Astrocyte of the cerebellum (primary cell): ENCODE data around the gene QARS1.

Experiments
- DNase-seq: peaks from one replicate; pipeline ENCODE4 v3.0.0-alpha.2; 2011; ENCODE audit warnings: low read depth
- H3K4me3 ChIP-seq: 2 replicates; pipeline ENCODE4 v1.5.1; 2011; ENCODE audit warnings: mild to moderate bottlenecking, low read depth, low read length, moderate library complexity
- in situ Hi-C: cut with HindIII; loops from 2 replicates; pipeline ENCODE4 v1.10.0; 2017; ENCODE audit warnings: low sequenced_read_pairs
- TF ChIP-seq, protein P1 (sequence below): IDR thresholded peaks from 2 replicates; pipeline ENCODE4 v1.5.1; 2012; ENCODE audit warnings: low read length, low read depth, moderate library complexity, mild to moderate bottlenecking; ENCODE audit errors: missing control alignments

The QARS1 gene

DNA sequence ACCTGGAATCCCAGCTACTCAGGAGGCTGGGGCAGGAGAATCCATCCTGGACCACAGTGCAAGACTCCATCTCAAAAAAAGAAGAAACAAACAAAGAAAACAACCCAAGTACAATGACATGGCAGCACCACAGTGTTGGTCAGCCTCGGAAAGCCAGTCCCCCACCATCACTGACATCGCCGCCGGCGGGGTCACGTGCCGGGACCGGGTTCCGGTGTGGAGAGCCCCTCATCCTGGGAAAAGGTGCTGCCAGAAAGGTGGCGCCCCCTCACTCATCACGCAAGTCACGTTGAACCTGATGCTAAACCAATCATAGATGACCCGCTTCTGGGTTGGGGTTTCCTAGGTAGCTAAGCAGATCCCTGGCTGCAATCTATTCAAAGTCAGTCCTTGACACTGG lies 28.4 kb downstream of the QARS1 start:
- in situ Hi-C loops = no loop called here
- no peak for DNase-seq
- TF ChIP-seq, protein P1, sequence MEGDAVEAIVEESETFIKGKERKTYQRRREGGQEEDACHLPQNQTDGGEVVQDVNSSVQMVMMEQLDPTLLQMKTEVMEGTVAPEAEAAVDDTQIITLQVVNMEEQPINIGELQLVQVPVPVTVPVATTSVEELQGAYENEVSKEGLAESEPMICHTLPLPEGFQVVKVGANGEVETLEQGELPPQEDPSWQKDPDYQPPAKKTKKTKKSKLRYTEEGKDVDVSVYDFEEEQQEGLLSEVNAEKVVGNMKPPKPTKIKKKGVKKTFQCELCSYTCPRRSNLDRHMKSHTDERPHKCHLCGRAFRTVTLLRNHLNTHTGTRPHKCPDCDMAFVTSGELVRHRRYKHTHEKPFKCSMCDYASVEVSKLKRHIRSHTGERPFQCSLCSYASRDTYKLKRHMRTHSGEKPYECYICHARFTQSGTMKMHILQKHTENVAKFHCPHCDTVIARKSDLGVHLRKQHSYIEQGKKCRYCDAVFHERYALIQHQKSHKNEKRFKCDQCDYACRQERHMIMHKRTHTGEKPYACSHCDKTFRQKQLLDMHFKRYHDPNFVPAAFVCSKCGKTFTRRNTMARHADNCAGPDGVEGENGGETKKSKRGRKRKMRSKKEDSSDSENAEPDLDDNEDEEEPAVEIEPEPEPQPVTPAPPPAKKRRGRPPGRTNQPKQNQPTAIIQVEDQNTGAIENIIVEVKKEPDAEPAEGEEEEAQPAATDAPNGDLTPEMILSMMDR = no peak
- no peak overlapping the region for H3K4me3 ChIP-seq

DNA sequence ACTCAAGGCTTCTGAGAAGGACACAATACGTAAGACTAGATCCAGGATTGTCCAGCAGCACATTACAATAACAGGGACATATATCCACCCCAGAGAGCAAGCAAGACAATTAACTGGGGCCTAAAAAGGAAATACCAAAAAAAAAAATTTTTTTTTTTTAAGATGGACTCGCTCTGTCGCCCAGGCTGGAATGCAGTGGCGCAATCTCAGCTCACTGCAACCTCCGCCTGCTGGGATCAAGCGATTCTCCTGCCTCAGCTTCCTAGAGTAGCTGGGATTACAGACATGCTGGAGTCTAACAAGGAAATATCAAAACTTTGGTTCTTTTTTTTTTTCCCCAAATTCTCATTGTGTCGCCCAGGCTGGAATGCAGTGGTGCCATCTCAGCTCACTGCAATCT lies 46.5 kb downstream of the QARS1 start:
- DNase-seq = no peak
- H3K4me3 ChIP-seq = no peak overlapping the region
- in situ Hi-C loops = no loop called here
- TF ChIP-seq, protein P1 = no peak

DNA sequence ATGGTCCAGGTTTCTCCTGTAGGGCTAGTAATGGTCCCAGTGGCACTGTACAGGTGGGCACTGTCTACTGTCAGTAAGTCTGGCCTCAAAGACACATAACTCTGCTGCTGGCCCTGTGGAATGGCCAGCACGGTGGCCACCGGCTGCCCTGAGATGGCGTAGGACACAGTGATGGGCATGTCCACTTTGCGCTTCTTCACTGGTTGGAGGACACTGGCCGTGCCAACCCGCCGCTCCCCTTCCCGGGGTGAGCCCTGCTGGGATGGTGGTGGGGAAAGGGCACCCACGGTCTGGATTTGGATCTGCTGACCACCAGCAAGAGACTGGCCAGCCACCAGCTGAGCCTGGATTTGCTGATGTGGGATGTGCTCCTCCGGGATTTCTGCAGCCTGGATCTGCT lies 47.3 kb downstream of the QARS1 start:
- DNase-seq = no peak
- TF ChIP-seq, protein P1 = no peak
- in situ Hi-C loops = no loop called here
- no peak overlapping the region for H3K4me3 ChIP-seq

DNA sequence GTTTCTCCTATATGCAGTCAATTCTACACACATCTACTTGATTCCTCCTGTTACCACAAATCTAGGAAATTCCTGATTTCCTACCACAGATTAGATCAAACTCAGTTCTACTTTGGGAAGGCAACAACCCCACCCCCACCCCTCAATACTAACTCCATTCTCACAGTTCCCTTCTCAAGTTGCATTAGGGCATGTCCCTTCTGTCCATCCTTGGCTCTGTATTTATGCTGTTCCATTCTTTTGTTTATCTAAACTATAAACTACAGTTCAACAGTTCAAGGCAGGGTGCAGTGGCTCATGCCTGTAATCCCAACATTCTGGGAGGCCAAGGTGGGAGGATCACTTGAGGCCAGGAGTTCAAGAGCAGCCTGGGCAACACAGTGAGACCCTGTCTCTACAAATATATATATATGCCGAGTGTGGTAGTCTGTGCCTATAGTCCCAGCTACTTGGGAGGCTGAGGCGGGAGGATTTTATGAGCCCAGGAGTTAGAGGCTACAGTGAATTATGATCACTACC lies 50.2 kb downstream of the QARS1 start:
- no peak overlapping the region for H3K4me3 ChIP-seq
- TF ChIP-seq, protein P1 = no peak
- DNase-seq = no peak
- in situ Hi-C loops = no loop called here

DNA sequence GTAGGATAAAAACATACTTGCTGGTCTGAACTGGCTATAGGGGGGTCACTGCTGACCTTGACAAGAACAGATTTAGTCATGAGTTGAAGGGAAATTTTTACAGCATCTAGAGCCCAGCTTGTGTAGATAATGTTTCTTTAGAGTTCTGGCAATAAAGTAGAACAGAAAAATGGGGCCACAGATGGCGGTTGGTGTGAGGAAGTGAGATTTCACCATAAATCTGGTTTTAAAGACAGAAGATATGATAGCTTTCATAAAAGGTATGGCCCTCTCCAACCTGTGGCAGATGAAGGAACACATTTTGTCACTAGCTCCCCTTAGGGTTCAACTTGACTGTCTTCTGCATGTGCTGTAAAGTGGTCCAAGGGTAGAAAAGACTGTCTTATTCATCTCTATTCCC lies 51.0 kb downstream of the QARS1 start:
- in situ Hi-C loops = no loop called here
- DNase-seq = no peak
- TF ChIP-seq, protein P1 = no peak
- no peak overlapping the region for H3K4me3 ChIP-seq
